Coronary artery (tissue), 2 donors: Measurements from ENCODE around the gene PPP6R3.

Experiments
- DNase-seq: peaks from one replicate; pipeline ENCODE4 v3.0.0-alpha.2; 2017; ENCODE audit warnings: low spot score
- H3K27ac ChIP-seq, 2 donors: fragments of 200-600 bp; sonication (generic); one replicate each; pipeline ENCODE4 v1.5.1; 2016 to 2019
- H3K4me3 ChIP-seq: fragments of 200-600 bp; sonication (generic); 2 replicates; pipeline ENCODE4 v1.5.1; 2016; ENCODE audit warnings: mild to moderate bottlenecking, moderate library complexity
- CTCF ChIP-seq: fragments of 200-600 bp; sonication (generic); IDR thresholded peaks from one replicate; pipeline ENCODE4 v1.5.1; 2019; ENCODE audit warnings: antibody characterized with exemption

PPP6R3 gene

GRCh38 chr11:68545347-68545746 lies 84.8 kb downstream of the PPP6R3 start:
- no peak for TF ChIP-seq CTCF
- no peak overlapping the region for H3K27ac ChIP-seq

GRCh38 chr11:68545796-68546195 lies 85.2 kb downstream of the PPP6R3 start:
- no peak overlapping the region for H3K4me3 ChIP-seq
- no peak overlapping the region for H3K27ac ChIP-seq
- no peak for TF ChIP-seq CTCF
- DNase-seq, result no peak

More at GRCh38 chr11:68545347-68545746, 84.8 kb downstream of the PPP6R3 start:
- no peak overlapping the region for H3K4me3 ChIP-seq
- no peak for DNase-seq

GRCh38 chr11:68546555-68546954 lies 86.0 kb downstream of the PPP6R3 start:
- no peak for TF ChIP-seq CTCF
- Histone ChIP-seq H3K4me3 (no peak overlapping the region), H3K27ac (no peak overlapping the region)
- no peak for DNase-seq

GRCh38 chr11:68549789-68550484 lies 89.4 kb downstream of the PPP6R3 start:
- peak overlapping the region in 1 of 2 donors; percentile 2 for H3K27ac ChIP-seq
- TF ChIP-seq CTCF, result no peak

GRCh38 chr11:68550485-68550817 lies 89.9 kb downstream of the PPP6R3 start:
- no peak for TF ChIP-seq CTCF
- DNase-seq, result no peak
- no peak overlapping the region for H3K27ac ChIP-seq
- H3K4me3 ChIP-seq, result no peak overlapping the region

More at GRCh38 chr11:68549789-68550484, 89.4 kb downstream of the PPP6R3 start:
- no peak overlapping the region for H3K4me3 ChIP-seq
- DNase-seq, result no peak

GRCh38 chr11:68551223-68551622 lies 90.7 kb downstream of the PPP6R3 start:
- Histone ChIP-seq H3K4me3 (no peak overlapping the region), H3K27ac (no peak overlapping the region)
- TF ChIP-seq CTCF, result no peak
- DNase-seq, result no peak

GRCh38 chr11:68551777-68552176 lies 91.2 kb downstream of the PPP6R3 start:
- no peak for DNase-seq
- no peak overlapping the region for H3K4me3 ChIP-seq
- TF ChIP-seq CTCF, result no peak
- no peak overlapping the region for H3K27ac ChIP-seq
